GM19043 (cell line): ENCODE results near the gene IFT80.
"Not testable (repeated sequence)": the region's sequence is repeated elsewhere in the genome, so short reads cannot be mapped to it uniquely, and the experiment has no call there.

ENCODE experiments used
- ATAC-seq: cut with Tn5 transposase; IDR thresholded peaks from one replicate; pipeline ENCODE4 v1.9.1; 2021; ENCODE audit warnings: low read depth; ENCODE audit not compliant: unreplicated experiment

The IFT80 gene

GRCh38 chr3:160369784-160370183 lies 29.2 kb downstream of the IFT80 start:
- no peak for ATAC-seq

DNA sequence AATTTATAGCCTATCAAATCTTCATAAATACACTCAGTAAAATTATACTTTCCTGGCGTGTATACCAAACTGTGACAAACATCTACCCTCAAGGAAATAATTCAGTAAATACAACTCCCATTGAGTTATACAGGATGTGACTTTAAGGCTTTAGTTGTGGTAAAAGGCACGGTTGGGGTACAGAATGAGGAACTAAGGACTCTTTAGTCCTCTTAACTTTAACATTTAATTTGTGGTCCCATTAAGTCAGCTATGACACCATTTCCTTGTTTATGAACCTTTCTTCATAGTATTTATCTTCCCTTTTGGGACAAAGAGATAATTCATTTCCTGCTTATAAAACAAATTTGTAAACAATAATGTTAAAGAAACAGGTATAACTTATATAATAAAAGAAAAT lies 30.2 kb downstream of the IFT80 start:
- peak; percentile 87 for ATAC-seq

GRCh38 chr3:160365869-160366522 lies 33.0 kb downstream of the IFT80 start:
- no peak for ATAC-seq

GRCh38 chr3:160362896-160363295 lies 36.1 kb downstream of the IFT80 start:
- not testable (repeated sequence) for ATAC-seq

DNA sequence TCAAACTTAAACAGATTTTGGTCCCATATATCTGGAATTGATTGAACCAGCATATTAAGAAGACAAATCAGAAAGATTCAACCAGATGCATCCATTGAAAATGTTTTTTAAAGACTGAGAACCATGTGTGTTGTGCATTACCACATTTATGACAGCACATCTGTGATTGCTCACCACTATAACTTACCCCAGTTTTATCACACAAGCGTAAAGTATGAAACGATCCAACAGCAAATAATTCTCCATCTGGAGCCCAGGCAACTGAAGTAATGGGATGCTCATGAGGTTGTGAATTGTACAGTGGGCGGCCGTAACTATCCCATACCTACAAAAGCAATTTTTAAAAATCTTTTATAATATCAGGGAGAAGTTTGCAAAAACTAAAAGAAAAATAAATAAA lies 43.2 kb downstream of the IFT80 start:
- ATAC-seq: no peak

GRCh38 chr3:160346511-160346910 lies 52.5 kb downstream of the IFT80 start:
- no peak for ATAC-seq

GRCh38 chr3:160343132-160343531 lies 55.9 kb downstream of the IFT80 start:
- no peak for ATAC-seq

- no peak for ATAC-seq
These were observed 58.7 kb downstream of the IFT80 start for GRCh38 chr3:160340351-160340750.

DNA sequence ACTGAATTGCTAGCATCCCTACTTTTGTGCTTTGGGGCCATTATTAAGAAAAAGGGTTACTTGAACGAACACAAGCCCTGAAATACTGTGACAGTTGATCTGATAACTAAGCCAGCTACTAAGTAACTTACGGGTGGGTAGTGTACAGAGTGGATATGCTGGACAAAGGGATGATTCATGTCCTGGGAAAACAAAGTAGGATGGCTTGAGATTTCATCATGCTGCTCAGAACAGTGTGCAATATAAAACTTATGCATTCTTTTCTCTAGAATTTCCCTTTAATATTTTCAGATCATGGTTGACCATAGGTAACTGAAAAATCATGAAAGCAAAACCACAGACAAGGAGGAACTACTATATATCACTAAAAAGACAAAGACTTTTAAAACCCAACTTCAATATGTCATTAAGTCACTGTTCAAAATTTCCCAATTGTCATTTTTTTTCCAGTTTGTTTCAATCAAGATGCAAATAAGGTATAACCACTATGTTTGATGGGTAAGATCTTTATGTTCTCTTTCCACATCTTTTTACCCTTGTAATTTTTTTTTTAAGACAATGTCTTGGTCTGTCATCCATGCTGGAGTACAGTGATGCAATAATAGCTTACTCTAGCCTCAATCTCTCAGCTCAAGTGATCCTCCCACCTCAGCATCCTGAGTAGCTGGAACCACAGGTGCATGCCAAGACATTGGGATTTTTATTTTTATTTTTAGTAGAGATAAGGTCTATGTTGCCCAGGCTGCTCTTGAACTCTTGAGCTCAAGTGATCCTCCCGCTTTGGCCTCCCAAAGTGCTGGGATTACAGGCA lies 67.7 kb downstream of the IFT80 start:
- ATAC-seq: no peak

- no peak for ATAC-seq
These were observed 68.3 kb downstream of the IFT80 start for GRCh38 chr3:160330690-160331089.

- ATAC-seq: no peak
These were observed 68.9 kb downstream of the IFT80 start for GRCh38 chr3:160330109-160330508.

DNA sequence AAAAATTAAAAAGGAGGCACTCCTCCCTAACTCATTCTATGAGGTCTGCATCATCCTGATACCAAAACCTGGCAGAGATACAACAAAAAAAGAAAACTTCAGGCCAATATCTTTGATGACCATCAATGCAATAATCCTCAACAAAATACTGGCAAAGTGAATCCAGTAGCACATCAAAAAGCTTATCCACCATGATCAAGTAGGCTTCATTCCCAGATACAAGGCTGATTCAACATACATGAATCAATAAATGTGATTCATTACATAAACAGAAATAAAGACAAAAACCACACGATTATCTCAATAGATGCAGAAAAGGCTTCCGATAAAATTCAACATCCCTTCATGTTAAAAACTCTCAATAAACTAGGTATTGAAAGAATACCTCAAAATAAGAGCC lies 72.7 kb downstream of the IFT80 start:
- ATAC-seq: not testable (repeated sequence)

GRCh38 chr3:160321821-160322220 lies 77.2 kb downstream of the IFT80 start:
- not testable (repeated sequence) for ATAC-seq

DNA sequence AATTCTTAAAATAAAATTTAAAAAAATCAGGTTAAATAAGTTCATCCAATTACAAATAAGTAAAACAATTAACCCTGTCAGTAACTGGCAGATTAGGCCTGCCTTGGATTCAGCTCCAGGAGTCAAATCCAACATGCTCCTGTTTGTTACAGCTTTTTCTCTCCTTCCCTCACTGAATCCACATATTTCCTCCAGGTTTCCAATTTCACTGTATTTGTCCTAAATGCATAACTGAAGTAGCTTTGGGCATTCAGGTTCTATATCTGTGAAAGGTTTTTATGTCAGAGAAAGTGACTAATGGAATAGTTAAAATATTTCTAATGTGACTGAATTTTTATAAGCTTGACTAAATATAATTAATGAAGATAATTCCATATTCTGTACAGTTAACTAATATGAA lies 79.7 kb downstream of the IFT80 start:
- no peak for ATAC-seq

- ATAC-seq: no peak
These were observed 84.0 kb downstream of the IFT80 start for GRCh38 chr3:160314995-160315394.

- no peak for ATAC-seq
These were observed 86.9 kb downstream of the IFT80 start for GRCh38 chr3:160312014-160312624.

- ATAC-seq: no peak
These were observed 96.2 kb downstream of the IFT80 start for GRCh38 chr3:160302806-160303205.

GRCh38 chr3:160296591-160296990 lies 102.4 kb downstream of the IFT80 start:
- ATAC-seq: no peak

DNA sequence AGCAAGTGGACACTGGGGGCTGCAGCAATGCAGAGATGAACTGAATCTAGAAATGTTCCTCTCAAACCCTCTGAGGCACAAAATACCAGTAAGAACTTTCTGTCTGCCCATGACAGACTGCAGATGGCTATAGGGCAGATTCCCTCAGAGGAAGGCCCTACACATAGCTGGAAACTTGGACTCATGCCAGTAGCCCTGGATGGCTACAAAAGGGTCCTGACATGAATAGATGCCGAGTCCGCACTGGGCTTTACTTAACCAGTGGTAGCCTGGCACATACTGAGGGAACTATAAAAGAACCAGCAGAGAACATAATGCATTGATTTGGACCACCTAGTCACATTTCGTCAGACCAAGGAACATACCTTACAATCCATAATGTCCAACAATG lies 107.1 kb downstream of the IFT80 start:
- no peak for ATAC-seq

GRCh38 chr3:160291290-160291908 lies 107.6 kb downstream of the IFT80 start:
- ATAC-seq: no peak

GRCh38 chr3:160287666-160288065 lies 111.4 kb downstream of the IFT80 start:
- no peak for ATAC-seq
